ENCODE results near the gene CCDC92.

GRCh38 chr12:123892853-123893252 is 79.8 kb downstream of the CCDC92 start:
- TF ChIP-seq RAD21 (IDR thresholded peaks at IDR 0.05; ENCODE audit: low read length) (no peak), YY1 (IDR thresholded peaks at IDR 0.05; ENCODE audit: low read depth) (no peak)

Measured in SK-N-SH (cell line).